ENCODE measurements around the gene CTTN.
A peak's percentile ranks its signal among the peaks of the same experiment; 100 is the strongest.

CTTN gene

DNA sequence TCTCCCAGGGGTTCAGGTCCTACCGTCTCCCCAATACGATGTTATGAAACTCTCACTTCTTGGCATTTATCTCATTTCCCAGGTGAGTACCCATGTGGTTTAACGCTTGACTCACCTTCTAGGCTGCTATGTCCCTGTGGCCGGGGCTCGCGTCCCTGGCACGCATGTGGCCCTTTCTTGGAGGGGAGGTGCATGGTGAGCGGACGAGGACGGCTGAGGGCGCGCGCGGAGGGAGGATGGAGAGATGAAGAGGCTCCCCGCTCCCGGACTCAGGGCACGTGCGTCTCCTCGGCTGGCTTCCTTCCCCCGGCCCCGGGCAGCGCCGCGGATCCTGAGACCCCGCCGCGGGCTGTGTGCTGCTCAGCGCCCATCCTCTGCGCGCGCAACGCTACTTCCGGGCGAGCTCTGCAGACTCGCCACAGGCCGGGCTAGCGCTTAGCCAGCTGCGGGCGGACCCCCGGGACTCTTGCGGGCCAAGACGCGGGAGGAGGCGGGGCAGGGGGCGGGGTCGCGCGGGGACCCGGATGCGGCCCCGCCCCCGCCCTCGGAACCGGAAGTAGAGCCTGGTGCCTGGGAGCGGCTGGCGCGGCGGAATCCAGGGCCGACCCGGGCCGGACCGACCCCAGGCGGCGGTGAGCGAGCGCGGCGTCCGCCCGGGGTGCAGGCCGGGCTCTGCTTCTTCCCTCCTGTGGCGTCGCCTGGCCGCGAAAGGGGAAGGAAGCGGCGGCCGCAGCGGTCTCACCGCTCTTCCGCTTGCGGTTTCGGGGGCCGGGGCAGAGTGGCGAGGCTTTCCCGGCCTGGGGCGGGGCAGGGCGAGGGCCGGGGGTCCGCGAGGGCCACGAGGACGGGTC lies at the start of gene CTTN:
Gene CTTN, plus strand, starts transcription at position 547 of the 851 bp plus-strand sequence. CDS start 8,769 bp downstream, outside the sequence.
- peak in 1 of 2 donors; percentile 38 for DNase-seq

DNA sequence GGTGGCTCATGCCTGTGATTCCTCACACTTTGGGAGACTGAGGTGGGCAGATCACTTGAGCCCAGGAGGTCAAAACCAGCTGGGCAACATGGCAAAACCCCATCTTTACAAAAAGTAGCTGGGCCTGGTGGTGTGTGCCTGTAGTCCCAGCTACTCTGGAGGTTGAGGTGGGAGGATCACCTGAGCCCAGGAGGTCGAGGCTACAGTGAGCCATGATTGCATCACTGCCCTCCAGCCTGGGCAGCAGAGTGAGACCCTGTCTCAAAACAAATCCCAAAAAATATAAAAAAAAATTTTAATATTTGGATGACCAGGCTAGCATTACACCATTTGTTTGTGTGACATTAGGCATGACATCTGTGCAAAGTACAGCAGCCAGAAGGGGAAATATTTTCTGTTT lies 49.7 kb upstream of the CTTN start:
- DNase-seq, result no peak

DNA sequence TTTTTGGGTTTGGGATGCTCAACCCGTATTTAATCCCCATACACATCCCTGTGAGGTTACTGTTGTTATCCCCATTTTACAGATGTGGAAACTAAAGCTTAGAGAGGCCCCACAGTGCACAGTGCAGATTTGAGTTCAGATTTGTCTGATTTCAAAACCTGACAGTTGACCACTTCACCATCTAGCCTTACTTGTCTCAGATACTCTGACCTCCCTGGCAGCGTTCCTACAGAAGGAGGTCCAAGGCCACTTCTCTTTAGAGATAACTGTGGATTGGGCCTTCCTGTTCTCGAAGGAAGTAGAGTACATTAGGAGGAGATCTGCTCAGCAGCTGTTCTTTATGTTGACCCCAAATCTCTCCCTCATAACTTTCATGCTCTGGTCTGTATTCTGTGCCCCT lies 46.7 kb upstream of the CTTN start:
- DNase-seq, result no peak

- DNase-seq, result no peak
These were observed 46.2 kb upstream of the CTTN start for GRCh38 chr11:70352100-70352499.

DNA sequence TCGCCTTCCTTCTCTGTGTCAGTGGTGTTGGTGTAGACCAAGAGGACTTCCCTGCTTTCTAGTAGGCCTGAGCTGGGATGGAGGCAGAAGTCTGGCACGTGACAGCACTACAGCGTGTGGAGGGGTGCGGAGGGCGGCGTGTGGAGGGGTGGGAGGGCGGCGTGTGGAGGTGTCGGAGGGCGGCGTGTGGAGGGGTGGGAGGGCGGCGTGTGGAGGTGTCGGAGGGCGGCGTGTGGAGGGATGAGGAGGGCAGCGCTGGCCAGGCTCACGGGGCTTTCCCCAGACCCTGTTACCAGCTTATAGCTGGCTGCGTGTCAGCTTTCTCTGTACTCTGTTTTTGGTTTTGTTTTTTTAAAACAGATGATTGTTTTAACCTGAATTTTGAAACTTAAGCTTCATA lies 45.7 kb upstream of the CTTN start:
- DNase-seq, result no peak

DNA sequence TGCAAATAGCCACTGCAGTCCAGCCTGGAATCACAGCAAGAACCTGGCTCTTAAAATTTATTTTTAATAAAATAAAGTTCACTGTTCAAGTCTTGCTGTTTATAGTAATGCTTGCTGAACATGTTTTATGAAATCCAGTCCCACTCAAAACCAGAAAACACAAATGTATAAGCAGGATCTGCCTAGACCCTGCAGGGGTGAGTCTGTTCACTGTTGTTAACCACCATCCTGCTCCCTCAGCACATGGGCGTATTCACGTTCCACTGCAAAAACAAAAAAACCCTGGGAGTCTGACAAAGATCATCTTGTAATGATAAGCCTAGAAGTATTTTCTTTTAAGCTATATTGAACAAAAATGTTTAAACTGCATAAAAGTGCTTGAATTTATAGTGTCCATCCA lies 45.0 kb upstream of the CTTN start:
- DNase-seq, result no peak

- no peak for DNase-seq
These were observed 44.3 kb upstream of the CTTN start for GRCh38 chr11:70353900-70354568.

DNA sequence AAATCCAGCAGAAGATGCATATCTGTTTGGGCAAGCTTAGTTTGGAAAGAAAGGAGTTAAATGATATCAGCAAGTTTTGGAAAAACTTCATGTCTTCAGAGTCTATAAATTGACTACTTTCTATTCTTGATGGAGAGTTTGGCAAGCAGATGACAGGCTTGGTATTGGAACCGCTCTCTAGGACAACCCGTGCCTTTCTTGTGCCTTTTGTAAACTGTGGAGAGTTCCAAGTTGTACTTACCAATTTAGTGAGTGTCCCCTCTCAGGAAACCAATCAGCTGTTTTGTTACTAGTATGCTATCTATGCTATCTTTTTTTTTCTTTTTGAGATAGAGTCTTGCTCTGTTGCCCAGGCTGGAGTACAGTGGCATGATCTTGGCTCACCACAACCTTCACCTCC lies 43.7 kb upstream of the CTTN start:
- no peak for DNase-seq

GRCh38 chr11:70358753-70359152 lies 39.6 kb upstream of the CTTN start:
- DNase-seq, result no peak

DNA sequence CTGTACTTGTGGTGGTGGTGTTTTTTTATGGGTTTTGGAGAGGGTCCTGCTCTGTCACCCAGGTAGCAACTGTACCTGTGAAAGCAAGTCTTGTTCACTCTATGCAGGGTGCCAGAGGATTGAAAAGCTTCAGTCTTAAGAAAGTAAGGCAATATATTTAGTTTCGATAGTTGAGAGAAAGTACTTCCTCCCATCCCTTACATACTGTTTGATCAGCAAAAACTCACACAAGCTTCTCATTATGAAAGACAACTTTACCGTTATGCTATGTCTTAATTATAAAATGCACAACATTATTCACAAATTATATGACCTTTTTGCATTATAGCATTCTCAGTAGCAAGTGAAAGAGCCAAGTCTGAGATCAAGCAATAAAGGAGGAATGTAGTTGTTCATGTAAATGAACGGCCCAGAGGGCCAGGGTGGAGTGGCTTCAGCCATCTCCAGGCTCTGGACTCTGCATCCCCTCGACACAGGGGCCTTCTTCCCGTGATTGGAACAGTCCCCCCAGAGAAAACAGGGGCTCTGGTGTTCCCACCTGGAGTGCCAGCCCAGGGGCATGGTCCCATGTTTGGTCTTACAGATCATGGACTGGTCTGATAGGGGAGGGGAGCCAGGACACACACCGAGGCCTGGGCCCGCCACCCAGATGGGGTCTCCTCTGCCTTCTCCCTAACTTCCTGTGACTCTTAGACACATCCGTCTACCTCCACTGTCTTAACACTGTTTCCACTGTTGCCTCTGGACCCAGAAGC lies 38.7 kb upstream of the CTTN start:
- no peak for DNase-seq

GRCh38 chr11:70360211-70360610 lies 38.1 kb upstream of the CTTN start:
- no peak for DNase-seq

- DNase-seq, result no peak
These were observed 34.2 kb upstream of the CTTN start for GRCh38 chr11:70364178-70364577.

- peak in 1 of 2 donors; percentile 67 for DNase-seq
These were observed 33.4 kb upstream of the CTTN start for GRCh38 chr11:70364745-70365543.

DNA sequence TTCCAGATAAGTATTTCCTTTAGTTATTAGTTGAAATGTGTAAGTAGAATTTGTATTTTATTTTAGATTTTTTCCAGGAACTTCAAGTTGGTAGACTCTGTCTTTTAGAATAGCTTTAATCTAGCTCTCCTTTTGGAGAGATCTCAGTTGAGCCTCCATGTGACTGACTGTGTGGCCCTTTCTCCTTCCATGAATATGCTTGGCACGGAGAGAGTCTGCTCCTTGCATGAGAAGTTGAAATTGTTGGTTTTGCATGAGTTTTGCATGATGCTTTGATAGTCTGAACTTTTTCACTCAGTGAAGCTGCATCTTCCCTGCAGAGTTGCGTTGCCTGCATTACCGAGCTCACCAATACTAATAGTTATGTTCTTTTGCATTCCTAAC lies 32.8 kb upstream of the CTTN start:
- DNase-seq, result no peak

GRCh38 chr11:70367071-70367470 lies 31.3 kb upstream of the CTTN start:
- no peak for DNase-seq

DNA sequence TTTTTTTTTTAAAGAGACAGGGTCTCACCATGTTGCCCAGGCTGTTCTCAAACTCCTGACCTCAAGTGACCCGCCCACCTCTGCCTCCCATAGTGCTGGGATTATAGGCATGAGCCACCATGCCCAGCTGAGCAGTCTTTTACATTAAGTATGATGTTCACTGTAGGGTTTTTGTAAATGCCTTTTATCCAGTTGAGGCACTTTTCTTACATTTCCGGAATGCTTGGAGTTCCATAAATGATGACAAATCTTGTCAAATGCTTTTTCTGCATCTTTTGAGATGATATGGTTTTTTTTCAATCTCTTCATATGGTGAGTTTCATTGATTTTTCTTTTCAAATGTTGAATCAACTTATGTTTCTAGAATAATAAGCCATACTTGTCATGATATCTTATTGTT lies 29.4 kb upstream of the CTTN start:
- no peak for DNase-seq

DNA sequence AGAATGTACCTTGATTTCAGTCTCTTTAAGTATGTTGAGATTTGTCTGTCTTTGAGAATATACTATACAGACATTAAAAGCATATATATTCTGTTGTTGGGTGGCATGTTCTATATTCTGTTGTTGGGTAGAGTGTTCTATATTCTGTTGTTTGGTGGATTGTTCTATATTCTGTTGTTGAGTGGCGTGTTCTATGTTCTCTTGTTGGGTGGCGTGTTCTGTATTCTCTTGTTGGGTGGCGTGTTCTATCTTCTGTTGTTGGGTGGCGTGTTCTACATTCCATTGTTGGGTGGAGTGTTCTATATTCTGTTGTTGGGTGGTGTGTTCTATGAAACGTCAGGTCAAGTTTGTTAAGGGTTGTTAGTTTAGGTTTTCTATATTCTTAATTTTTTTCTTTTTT lies 27.1 kb upstream of the CTTN start:
- no peak for DNase-seq

- no peak for DNase-seq
These were observed 26.3 kb upstream of the CTTN start for GRCh38 chr11:70372076-70372475.

- DNase-seq, result no peak
These were observed 21.7 kb upstream of the CTTN start for GRCh38 chr11:70376621-70377020.

- DNase-seq, result no peak
These were observed 20.7 kb upstream of the CTTN start for GRCh38 chr11:70377645-70378044.

GRCh38 chr11:70378506-70379134 lies 19.7 kb upstream of the CTTN start:
- DNase-seq, result no peak

DNA sequence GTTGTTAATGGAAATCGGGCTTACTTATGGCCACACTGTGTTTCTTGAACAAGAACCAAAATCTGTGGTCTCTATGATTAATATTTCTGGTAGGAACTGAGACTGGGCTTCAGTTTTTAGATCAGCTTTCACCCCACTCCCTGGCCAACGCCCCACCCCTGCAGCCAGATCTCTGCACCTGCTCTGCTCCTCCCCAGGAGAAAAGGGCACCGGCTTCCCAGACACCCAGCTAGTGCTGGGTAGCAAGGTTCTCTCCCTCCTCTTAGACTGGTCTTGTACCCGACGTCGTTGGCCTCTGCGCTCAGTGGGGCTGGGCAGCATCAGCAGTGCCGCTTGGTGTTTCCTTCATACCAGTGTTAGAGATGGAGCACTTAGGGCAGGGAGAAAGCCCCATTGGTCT lies 17.0 kb upstream of the CTTN start:
- DNase-seq, result no peak
